Measurements from ENCODE around the gene CTNND2. TPM values are rescaled to one million over a fixed set of nuclear protein-coding genes. Genes with fewer than 3 reads are reported as not detected.

Gene CTNND2
- total RNA-seq, 1 donor from 2014 or later, result not detected

DNA sequence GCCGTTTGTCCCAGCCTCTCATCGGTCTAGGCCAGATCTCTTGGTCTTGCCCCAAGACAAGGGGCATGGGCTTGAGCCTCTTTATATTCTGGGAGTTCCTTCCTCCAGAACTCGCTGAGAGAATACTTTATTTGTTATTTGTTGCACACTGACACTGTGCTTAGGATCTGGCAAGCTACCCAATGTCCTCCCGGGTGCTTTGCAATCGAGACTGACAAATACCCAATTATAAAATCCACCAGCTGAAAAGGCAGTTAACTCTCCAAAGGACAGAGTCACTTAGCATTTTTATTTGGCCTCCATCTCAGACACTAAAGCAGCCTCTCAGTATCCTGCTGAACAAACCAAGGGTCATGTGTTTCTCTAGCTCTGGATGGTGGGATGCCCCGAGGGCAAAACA lies 643.0 kb downstream of the CTNND2 start:
- DNase-seq (ENCODE audit: low read depth, low spot score), result no peak

DNA sequence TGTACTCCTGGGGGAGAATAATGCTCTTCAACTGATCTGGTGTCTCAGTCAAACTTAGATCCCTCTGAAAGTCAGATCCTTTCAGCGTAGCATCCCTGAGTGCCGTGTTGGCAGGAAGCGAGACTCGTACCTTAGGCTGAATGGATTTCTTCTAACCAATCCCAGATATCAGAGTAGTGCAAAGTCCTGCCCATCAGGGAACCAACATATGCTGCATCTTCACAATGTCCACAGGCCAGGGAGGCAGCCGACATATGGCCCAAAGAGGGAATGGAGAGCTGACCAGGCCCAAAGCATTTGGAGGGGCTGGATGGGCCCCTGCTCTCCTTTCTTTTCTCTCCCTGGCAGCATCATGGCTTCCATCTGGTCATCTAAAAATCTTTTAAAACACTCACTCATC lies 646.2 kb downstream of the CTNND2 start:
- no peak for DNase-seq (ENCODE audit: low read depth, low spot score)

DNA sequence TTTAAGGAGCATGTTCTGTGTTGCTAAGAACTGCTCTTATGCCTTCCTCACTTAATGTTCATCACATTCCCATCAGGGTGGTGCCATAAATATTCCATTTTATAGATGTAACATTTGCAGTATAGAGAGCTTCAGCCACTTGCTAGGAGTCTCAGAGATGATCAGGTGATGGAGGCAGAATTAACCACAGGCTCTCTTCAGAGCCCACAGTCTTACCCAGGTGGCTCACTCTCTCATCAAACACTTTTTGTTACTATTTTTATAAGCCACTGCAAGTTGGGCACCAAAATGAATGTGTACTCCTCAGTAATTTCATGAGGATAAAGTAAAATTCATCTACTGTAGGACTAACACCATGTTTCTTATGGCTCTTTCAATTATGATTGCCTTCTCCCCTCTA lies 651.7 kb downstream of the CTNND2 start:
- no peak for DNase-seq (ENCODE audit: low read depth, low spot score)

DNA sequence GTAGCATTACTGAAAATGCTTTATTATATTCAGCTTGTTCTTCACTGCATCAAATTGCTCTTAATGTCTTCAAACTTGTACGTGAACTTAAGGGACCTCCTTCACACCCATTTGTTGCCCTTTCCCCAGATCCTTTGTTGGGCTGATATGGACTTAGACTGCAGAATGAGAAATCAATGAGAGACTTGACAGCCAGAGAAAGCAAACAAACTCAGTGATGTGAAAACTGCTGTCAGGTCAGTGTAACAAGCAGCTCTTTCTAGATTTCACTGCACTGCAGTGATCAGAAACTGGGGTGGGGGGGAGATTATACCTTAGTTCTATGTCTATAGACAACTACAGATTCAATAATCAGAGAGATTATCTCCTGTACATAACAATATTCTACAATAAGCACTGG lies 652.2 kb downstream of the CTNND2 start:
- DNase-seq (ENCODE audit: low read depth, low spot score), result no peak

DNA sequence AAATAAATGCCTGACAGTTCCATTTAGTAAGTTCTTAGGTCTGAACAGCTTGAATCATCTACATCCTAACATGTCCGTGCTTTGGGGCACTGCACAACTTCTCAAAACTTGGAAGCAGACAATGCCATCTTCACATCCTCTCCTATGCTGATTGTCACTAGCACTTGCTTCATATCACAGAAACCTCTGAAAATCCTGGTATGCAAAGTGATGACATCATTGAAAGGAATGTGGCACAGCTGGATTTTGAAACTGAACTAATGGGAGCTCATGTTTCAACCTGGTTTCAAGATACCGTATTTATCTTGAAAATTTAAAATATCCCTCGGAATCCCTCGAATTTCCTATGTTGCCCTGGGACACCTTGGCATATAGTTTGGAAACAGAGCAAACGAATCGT lies 653.0 kb downstream of the CTNND2 start:
- no peak for DNase-seq (ENCODE audit: low read depth, low spot score)

DNA sequence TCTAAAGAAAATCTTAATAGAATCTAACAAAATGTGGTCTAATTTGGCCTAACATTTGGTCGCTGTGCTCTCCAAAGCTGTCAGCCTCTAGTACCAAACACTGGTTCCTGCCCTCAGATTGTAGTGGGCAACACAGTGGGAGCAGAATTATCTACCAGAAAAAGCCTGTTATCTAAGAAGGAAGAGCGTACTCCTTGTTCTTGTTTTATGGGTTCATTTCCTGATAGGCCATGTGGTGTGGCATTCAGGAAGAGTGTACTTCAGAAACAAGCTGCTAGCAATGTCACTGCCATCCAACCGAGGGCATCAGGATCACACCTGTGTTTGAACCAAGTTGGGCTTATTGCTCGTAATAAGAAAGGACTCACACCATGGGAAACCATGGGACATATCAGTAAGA lies 655.3 kb downstream of the CTNND2 start:
- no peak for DNase-seq (ENCODE audit: low read depth, low spot score)

DNA sequence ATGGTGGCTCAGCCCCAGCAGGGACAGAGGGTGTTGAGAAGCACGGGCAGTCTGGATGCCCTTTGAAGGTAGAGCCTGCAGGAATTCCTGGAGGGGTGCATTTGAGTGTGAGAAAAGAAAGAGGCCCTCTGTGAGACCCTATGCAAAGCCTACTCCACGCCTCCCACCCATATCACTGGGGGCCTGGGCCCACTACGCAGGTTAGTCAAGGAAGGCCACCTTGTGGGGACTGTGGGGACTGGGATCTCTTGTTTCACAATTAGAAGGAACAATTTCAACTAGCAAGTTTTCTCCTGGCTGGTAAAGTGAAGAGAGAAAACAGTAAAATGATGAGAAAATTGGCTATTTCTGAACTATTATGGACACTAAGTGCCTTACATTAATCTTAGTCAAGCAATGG lies 657.0 kb downstream of the CTNND2 start:
- DNase-seq (ENCODE audit: low read depth, low spot score), result no peak

DNA sequence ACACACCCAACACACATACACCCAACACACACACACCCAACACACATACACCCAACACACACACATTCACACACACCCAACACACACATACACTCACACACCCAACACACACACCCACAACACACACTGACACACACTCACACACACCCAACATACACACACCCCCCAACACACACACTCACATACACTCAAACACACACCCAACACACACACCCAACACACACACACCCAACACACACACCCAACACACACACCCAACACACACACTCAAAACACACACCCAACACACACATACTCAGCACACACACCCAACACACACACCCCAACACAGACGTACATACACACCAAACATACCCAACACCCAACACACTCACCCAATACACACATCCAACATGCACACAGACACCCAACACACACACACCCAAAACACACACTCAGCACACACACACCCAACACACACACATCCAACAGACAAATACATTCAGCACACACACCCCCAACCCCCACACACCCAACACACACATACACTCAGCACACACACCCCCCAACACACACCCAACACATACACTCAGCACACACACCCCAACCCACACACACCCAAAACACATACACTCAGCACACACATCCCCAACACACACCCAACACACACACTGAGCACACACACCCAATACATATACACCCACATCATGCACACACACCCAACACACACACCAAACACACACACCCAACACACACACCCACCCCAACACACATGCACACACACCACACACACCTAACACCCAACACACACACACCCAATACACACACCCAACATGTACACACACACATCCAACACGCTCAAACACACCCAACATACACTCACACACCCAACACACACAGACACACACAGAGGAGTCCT lies 663.7 kb downstream of the CTNND2 start:
- DNase-seq (ENCODE audit: low read depth, low spot score), result no peak

DNA sequence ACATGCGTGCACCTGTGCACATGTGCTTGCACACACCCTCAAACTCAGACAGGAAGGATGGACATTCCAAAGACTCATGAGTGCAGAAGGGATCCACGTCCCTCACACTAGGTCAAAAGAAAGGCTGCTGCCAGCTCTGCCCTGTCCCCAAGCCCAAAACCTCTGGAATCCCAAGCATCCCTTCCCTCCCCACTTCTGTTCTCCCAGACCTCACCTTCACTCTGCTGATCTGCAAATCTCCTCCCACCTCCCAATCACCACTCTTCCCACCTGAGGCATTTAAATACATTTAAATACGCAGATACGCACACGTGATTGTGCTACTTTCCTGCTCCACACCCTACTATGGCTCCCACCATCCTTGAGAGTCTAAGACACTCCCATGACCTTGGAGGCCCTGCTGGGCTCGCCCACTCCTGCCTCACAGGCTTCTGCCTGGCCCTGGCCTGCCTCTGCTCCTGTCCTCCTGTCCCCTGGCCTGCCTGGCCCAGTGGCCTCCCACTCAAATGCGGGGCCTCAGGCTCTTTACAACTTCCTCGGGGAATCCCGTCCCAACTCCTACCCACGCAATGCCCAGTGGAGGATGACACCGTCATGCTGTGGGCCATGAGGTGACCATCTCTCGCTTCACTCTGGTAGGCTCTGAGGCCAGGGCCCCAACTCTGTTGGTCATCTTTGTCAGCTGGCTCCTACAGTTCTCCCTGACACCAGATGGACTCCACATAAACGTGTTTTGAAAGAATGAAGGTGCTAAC lies 664.8 kb downstream of the CTNND2 start:
- DNase-seq (ENCODE audit: low read depth, low spot score), result no peak

DNA sequence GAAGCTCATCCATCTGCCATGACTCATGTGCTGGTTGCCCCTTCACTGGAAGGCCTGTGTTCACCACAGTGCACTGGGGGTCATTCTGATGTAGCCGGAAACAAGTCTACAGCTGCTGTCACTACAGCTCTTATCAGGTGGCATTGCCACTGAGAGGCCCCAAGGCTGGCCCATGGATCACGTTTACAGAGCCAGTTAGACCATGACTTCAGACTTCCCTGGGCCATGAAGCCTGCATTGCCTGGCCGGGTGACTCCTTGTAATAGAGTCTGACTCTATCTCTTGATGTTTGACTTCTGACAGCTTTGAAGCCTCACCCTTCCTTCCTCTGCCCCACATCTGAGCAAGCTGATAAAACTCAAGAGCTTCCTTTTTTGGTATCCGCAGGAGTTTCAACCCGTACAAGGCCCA lies 669.7 kb downstream of the CTNND2 start:
- no peak for DNase-seq (ENCODE audit: low read depth, low spot score)

DNA sequence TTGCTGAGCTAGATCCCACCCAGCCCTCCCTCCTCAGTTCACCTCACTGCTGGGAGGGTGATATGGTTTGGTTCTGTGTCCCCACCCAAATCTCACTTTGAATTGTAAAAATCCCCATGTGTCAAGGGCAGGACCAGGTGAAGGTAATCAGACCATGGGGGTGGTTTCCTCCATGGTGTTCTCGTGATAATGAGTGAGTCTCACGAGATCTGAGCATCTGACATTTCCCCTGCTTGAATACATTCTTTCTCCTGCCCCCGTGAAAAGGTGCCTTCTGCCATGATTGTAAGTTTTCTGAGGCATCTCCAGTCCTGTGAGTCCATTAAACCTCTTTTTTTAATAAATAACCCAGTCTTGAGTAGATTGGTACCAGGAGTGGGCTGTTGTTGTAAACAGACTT lies 673.4 kb downstream of the CTNND2 start:
- DNase-seq (ENCODE audit: low read depth, low spot score), result no peak

DNA sequence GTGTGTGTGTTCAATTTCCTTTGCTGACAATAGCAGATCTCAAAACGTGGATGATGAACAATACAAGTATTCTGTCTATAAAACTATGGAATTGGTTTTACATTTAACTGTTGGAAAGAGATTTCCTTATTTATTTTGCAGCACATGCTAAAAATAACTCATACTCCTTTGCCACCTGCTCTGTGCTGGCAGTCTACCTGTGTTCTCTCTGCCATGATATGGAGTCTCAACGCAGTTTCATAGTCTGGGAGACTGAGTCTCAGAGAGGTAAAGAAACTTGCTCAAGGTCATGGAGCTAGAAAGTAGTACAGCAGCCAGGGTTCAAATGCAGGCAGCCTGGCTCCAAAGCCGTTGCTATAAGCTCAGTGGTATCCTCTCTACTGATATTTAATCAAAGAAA lies 677.2 kb downstream of the CTNND2 start:
- no peak for DNase-seq (ENCODE audit: low read depth, low spot score)

DNA sequence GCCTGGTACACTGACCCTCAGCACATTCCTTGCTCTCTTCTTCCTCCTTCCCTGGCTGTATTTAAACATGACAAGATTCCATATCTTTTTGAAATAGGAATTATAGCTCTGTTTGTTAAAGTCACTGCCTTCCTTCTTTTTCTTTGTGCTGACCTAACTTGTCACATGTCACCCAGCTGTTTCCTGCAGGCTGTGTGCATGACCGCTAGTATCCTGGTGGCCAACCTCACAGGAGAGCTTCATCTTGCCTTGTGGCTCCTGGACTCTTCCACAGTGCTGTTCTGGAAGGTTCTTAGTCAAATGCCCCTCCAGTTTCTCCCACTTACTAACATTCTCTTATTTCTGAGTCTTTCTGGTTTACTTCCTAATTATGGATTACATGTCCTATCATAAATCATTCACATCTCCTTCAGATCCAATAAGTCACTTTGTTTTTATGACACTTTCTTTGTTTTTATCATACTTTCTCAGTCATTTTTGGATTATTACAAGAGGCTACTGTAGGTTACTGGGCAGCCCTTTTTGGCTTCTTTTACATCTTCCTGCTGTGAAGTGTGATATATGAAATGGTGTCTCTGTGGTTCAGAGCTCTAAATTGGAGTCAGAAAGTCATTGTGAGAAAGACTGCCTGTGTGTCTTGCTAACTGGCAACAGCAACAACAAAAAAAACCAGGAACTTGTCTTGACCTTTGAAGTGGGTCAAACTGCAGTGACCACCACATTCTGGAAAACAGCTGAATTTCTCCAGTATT lies 679.6 kb downstream of the CTNND2 start:
- DNase-seq (ENCODE audit: low read depth, low spot score), result no peak

DNA sequence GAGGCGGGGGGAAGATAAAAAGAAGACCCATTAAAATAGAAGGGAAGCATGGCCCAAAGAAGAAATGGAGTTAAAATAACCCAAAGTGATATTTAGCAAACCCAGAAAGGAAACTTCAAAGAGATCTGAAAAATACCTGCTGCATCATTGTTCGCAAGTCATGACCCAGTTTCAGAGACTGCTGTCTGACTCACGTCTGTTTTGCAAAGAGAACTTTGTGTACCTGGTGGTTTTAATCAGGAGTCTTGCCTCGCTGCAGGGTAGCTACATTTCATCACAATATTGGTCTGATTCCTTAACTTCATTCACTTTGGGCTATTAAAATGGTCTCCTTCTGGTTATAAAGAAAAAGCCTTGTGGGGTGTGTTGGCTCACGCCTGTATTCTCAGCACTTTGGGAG lies 682.1 kb downstream of the CTNND2 start:
- DNase-seq (ENCODE audit: low read depth, low spot score), result no peak

DNA sequence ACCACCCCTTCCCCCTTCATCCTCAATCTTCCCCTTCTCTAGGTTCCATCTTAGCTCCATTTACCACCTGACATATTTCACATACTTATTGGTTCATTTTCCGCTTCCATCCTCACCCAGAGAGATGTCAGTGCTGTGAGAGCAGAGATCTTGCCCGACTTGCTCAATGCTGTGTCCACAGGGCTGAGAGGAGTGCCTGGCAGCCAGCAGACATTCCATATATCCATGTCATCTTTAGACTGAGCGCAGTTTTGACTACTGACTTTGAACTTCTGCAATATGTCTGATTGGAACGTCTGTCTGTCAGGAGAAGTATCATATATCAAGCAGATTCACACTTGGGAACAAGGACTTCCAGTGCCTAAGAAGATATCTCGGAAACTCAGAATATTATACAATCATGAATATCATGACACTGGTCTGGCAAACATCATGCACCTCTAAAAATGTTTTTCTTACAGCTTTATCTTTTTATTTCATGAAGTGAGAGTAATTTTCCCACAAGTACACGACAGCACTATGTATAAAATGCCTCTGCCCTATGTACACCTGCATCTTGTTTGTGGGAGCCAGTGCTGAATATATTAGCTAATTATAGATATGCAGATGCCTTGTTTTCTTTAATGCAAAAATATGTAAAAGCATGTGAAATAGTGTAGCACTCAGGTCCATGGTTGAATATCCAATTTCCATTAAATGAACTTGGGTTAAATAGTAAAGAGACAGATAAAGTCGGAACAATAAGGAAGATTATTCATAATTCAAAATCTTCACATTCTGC lies 689.2 kb downstream of the CTNND2 start:
- DNase-seq (ENCODE audit: low read depth, low spot score), result no peak

DNA sequence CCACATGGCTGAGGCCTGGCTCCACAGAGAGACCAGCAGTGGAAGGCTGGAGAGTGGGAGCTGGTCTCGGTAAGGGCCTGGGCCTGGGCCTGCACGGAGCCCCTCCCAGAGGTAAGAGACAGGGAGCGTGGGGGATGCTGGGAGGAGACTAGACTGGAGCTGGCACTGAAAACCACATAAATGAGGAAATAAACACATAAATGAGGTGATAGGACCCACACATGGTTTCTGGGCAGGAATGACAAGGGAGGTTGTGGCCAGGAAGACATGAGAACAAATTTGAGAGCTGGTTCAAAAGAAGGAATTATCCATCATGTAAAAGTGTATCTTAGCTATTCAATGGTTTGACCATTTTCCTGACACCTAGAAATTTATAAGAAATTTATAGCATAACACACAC lies 691.5 kb downstream of the CTNND2 start:
- DNase-seq (ENCODE audit: low read depth, low spot score), result no peak

DNA sequence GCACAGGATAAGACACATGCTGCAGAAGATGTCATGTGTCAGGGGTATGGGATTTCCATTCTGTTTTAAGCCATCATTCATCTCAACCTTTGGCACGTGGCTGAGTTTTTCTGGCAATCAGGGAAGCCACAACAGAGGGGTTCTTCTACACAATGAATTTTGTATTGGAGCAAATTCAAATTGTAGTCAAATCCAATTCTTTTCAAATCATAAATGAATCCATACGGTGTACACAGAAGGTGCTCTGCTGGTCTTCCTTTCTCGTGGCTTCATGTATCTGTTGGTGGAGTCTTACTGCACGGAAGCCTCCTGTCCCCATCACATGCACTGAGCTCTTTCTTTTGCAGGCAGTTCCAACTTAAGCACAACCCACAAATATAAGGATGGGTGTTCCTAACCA lies 706.5 kb downstream of the CTNND2 start:
- DNase-seq (ENCODE audit: low read depth, low spot score), result no peak

DNA sequence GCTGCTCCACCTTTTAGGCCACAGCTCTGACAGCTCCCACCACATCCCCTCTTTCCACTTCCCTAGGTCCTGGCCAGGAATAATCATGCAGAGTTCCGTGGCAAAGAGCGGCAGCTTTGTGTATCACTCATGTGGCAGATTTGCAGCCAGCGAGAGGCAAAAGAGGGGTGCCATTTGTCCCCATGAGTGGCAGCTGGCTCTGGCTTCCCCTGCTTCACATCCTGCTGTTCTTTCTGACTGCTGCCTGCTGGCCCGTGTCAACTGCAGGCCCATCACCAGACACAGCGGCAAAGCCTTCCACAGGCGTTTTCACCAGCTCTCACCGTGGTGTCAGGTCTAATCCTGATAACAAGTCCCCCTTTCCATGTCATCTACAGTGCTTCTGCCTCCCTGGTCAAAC lies 712.6 kb downstream of the CTNND2 start:
- DNase-seq (ENCODE audit: low read depth, low spot score), result no peak

DNA sequence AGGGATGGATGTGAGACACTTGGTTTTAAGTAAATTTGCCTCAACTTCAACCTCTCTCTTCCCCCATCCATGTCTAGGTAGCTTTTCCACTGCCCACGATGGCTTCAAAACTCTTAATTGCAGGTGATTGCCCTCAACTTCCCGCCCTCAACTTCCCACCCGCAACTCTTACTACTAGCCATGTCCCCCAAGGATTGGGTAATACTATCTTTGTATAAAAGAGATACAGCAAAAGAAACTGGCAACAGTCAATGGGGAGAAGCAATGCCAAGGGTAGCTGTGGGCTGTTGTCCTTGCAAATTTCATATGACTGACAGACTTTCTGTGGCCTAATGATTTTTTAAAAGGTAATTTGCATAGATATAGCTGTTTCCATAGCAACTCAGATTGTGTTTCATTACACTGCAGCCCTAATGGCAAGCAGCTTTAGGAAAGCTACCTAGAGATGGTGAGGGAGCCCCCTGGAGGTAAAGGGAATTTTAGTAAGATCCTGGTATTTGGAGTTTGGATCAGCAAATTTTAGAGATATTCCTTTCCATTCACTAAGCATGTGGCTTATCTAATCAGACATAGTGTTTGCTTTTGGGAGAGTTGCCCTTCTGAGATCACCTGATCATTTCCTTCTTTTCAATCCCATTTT lies 721.7 kb downstream of the CTNND2 start:
- no peak for DNase-seq (ENCODE audit: low read depth, low spot score)

DNA sequence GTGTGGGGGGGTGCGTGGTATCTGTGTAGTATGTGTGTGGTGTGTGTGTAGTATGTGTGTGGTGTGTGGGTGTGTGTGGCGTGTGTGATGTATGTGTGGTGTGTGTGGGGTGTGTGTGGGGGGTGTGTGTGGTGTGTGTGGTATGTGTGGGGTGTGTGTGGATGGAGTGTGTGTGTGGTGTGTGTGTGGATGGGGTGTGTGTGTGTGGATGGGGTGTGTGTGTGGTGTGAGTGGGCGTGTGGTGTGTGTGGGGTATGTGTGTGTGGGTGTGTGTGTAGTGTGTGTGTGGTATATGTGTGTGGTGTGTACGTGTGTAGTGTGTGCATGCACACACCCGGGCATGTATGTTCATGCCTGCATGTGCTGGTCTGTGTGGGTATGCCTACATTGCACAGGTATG lies 722.3 kb downstream of the CTNND2 start:
- no peak for DNase-seq (ENCODE audit: low read depth, low spot score)

DNA sequence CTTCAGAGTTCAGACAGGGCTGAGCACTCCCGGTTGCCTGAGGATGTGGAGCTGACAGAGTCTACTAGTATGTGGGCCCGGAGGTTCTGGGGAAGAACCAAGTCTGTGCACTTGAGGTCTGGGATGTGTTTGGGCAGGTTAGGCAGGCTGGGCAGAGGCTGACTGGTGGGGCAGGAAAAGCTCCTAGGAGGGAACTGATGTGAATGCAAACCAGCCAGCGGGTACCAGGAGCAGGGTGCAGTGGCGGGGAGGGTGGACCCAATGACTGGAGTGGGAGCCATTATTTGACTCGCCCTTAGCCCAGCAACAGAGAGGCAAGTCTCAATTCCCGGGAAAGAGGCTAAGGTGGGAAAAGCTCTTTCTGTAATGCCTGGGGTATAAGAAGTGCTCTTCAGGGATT lies 723.4 kb downstream of the CTNND2 start:
- no peak for DNase-seq (ENCODE audit: low read depth, low spot score)
